Activated CD4-positive, alpha-beta T cell treated with anti-CD3 and anti-CD28 coated beads, Interleukin-2, amount 50 U/mL, for 16 hours (primary cell): ENCODE results near the gene CDK7.
"Not testable (repeated sequence)": the region's sequence is repeated elsewhere in the genome, so short reads cannot be mapped to it uniquely, and the experiment has no call there.

Experiments
- DNase-seq: peaks from one replicate; pipeline ENCODE4 v3.0.0-alpha.2; 2020

CDK7 gene

DNA sequence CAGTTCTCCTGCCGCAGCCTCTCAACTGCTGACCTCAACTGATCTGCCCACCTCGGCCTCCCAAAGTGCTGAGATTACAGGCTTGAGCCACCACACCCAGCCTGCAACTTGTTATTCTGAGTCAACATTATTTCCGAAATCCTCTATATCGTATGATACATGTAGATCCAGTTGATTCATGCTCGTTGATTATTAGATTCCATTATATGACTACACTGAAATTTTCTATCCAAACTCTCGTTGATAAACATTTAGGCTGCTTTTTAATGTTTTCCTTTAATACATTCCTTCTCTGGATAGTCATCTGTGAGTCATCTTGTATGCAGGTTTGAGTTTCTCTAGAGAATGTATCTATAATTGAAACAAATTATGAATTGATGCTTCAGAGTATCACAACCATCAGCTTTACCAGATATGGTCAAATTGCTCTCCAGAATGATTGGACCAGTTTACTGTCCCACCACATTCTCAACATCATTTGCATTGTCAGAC is 4.1 kb downstream of the CDK7 start:
- DNase-seq = no peak

DNA sequence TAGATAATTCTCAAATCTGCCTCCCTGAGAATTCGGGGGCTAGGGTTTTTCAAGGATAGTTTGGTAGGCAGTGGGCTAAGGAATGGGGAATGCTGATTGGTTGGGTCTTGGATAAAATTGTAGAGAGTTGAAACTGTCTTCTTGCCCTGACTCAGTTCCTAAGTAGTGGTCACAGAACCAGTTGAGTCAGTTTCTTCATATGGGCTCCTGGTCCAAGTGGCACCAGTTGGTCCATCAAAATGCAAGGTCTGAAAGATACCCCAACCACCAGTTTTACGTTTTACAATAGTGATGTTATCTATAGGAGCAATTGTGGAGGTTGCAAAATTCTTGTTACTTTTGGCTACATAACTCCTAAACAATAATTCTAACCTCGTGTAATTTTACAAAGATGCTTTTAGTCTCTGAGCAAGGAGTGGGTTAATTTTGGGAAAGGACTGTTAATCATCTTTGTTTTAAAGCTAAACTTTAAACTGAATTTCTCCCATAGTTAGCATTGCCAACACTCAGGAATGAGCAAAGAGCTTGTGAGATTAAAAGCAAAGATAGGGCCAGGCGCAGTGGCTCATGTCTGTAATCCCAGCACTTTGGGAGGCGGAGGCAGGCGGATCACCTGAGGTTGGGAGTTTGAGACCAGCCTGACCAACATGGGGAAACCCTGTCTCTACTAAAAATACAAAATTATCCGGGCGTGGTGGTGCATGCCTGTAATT is 7.7 kb downstream of the CDK7 start:
- DNase-seq = no peak

DNA sequence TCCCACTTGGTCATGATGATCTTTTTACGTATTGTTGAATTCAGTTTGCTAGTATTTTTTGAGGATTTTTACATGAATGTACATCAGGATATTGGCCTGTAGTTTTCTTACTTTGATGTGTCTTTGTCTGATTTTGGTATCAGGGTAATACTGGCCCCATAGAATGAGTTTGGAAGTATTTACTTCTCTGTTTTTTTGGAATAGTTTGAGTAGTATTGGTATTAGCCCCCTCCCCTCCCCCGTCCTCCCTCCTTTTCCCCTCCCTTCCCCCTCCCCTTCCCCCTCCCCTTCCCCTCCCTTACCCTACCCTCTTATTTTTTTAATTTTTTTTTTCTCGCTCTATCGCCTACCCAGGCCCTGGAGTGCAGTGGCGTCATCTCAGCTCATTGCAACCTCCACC is 10.3 kb downstream of the CDK7 start:
- no peak for DNase-seq

GRCh38 chr5:69248019-69248418 is 13.3 kb downstream of the CDK7 start:
- no peak for DNase-seq

DNA sequence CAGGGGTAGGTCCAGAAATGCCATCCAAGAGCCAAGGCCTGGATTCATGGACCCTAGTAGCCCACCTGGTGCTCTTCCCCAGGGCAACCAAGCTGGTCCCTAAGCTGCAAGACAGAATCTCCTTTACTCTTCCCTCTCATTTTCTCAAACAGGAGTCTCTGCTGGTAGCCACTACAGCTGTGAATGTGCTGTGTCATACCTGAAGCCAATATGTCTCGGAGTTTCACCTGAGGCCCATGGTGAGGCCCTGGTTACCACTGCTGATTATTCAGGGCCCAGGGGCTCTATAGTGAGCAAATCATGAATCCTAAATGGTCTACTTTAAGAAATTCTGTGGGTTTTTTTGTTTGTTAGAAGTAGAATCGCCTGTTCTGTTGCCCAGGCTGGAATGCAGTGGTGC is 15.9 kb downstream of the CDK7 start:
- no peak for DNase-seq

- no peak for DNase-seq
Observed at GRCh38 chr5:69252437-69252836, 17.8 kb downstream of the CDK7 start.

- DNase-seq = not testable (repeated sequence)
Observed at GRCh38 chr5:69255940-69256339, 21.3 kb downstream of the CDK7 start.

GRCh38 chr5:69257577-69257976 is 22.9 kb downstream of the CDK7 start:
- DNase-seq = no peak

- no peak for DNase-seq
Observed at GRCh38 chr5:69261034-69261433, 26.3 kb downstream of the CDK7 start.

GRCh38 chr5:69265931-69266330 is 31.2 kb downstream of the CDK7 start:
- no peak for DNase-seq

GRCh38 chr5:69268899-69269298 is 34.2 kb downstream of the CDK7 start:
- DNase-seq = no peak

DNA sequence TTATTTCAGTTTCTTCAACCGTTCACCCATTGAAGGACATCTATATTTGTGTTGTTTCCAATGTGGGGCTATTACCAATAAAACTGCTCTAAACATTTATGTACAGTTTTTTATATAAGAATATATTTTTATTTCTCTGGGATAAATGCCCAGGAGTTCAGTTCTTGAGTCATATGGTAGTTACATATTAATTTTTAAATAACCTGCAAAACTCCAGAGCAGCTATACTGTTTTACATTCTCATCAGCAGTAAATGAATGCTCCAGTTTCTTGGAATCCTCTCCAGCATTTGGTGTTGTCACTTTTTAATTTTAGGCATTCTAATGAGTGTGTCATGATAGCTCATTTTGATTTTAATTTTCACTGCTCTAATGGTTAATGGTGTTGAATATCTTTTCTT is 36.2 kb downstream of the CDK7 start:
- DNase-seq = no peak

GRCh38 chr5:69271376-69271775 is 36.7 kb downstream of the CDK7 start:
- DNase-seq = no peak

- DNase-seq = no peak
Observed at GRCh38 chr5:69275563-69275962, 40.9 kb downstream of the CDK7 start.

GRCh38 chr5:69276422-69277174 is 41.9 kb downstream of the CDK7 start:
- DNase-seq = no peak

- DNase-seq = no peak
Observed at GRCh38 chr5:69279517-69279916, 44.8 kb downstream of the CDK7 start.

GRCh38 chr5:69281114-69281513 is 46.4 kb downstream of the CDK7 start:
- DNase-seq = no peak

GRCh38 chr5:69284203-69284602 is 49.5 kb downstream of the CDK7 start:
- no peak for DNase-seq

- DNase-seq = no peak
Observed at GRCh38 chr5:69285448-69286116, 50.9 kb downstream of the CDK7 start.

DNA sequence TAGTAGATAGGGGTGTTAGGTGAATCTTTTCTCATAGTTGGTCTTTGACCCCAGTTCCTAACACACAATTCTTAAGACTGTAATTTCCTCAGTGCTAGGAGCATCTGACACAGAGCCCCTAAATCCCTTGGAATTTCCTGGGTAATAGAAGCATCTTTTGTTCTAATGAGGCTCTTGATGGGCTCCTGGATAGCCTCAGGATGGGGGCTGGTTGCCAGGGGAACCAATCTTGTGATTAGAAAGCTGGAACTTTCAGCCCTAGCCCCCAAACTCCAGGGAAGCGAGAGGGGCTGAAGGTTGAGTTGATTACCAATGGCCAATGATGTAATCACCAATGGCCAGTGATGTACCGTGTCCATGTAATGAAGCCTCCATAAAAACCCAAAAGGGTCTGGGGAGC is 53.4 kb downstream of the CDK7 start:
- DNase-seq = no peak

DNA sequence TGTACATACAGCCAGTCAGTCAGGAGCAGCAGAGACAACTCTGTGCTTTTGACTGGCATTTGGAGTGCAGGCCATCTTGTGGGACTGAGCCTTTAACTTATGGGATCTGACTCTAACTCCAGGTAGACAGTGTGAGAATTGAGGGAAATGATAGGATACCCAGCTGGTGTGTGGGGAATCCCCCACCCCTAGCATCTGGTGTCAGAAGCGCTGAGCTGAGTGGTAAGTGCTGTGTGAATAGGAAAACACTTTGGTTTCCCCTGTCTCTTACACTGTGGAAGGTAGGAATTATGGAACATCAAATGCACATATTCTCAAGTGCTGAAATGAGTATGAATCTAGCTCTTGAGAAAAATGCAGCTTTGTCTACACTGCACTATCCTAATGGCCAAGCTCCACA is 54.0 kb downstream of the CDK7 start:
- DNase-seq = no peak

- no peak for DNase-seq
Observed at GRCh38 chr5:69292306-69292705, 57.6 kb downstream of the CDK7 start.

GRCh38 chr5:69293882-69294281 is 59.2 kb downstream of the CDK7 start:
- no peak for DNase-seq
